Ovary (tissue), 3 donors: ENCODE data around the gene TDRD3.

Experiments used
- CTCF ChIP-seq, 3 donors: fragments of 450-650 bp in 2 of 3; fragments of 200-600 bp in 1 of 3; IDR thresholded peaks; one replicate each; pipeline versions ENCODE4 v1.5.1 to v1.8.0; 2016 to 2022; ENCODE audit warnings: antibody characterized with exemption in 3 of 3, mild to moderate bottlenecking in 1 of 3
- EP300 ChIP-seq: sonication (generic); formaldehyde crosslinking; IDR thresholded peaks from one replicate; pipeline ENCODE4 v1.6.1; 2017; ENCODE audit warnings: antibody characterized with exemption
- POLR2A ChIP-seq: fragments of 450-650 bp; IDR thresholded peaks from one replicate; pipeline ENCODE4 v1.6.1; 2017; ENCODE audit warnings: antibody characterized with exemption, mild to moderate bottlenecking, moderate library complexity
- donor health status: DM: no; HTN: no; CAD: no.

- no peak for TF ChIP-seq CTCF (IDR thresholded peaks at IDR 0.05)
- no peak for TF ChIP-seq POLR2A
- TF ChIP-seq EP300: no peak
Measured at GRCh38 chr13:60402022-60402421, 5.0 kb downstream of the TDRD3 start.
